ENCODE results near the gene SRPRA. TPM values are rescaled to one million over a fixed set of nuclear protein-coding genes. Genes with fewer than 3 reads are reported as not detected.
"Not testable (repeated sequence)": the region's sequence is repeated elsewhere in the genome, so short reads cannot be mapped to it uniquely, and the experiment has no call there.

SRPRA gene, protein sequence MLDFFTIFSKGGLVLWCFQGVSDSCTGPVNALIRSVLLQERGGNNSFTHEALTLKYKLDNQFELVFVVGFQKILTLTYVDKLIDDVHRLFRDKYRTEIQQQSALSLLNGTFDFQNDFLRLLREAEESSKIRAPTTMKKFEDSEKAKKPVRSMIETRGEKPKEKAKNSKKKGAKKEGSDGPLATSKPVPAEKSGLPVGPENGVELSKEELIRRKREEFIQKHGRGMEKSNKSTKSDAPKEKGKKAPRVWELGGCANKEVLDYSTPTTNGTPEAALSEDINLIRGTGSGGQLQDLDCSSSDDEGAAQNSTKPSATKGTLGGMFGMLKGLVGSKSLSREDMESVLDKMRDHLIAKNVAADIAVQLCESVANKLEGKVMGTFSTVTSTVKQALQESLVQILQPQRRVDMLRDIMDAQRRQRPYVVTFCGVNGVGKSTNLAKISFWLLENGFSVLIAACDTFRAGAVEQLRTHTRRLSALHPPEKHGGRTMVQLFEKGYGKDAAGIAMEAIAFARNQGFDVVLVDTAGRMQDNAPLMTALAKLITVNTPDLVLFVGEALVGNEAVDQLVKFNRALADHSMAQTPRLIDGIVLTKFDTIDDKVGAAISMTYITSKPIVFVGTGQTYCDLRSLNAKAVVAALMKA
- total RNA-seq (2012; rRNA removed), result 91.0 and 104 TPM in 2 replicates

DNA sequence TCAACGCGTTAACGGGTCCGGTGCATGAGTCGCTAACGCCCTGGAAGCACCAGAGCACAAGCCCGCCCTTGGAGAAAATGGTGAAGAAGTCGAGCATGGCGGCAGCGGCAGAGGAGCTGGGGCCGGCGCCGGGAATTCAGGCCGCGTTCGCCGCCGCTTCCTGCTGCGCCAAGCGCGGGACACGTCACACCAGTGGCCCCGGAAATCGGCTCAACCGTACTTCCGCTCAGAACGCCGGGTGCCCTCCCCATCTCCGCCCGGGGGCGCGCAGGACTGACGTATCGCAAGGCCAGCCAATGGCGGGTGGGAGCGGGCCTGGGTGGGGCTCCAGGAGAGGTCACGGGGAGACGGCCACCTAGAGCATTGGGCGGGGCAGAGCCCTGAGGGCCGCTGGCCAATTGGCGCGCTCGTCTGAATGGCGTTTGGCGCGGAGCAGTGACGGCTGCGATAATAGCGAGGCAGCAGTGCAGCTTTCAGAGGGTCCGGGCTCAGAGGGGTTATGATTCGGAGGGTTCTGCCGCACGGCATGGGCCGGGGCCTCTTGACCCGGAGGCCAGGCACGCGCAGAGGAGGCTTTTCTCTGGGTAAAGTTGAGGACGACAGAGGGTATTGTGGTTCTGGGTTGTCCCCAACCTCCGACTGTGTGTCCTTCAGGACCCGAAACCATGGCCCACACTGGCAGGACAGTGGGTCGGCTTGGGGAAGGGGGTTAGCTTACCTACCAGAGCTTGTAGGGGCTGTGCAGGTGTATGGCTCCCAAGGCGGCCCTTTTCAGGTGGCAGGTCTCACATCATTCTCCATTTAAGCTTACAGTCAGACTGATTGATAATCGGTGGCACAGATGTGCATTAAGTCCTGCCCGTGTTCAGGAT lies at the start of gene SRPRA, which contains the start of gene FOXRED1:
SRPRA (minus strand) TSS at position 188 of the 872 bp plus-strand sequence; CDS start at position 97, 91 bp downstream.
FOXRED1 (plus strand) TSS at position 447 of the 872 bp plus-strand sequence; CDS start at position 500, 53 bp downstream.
- H3K4me2 ChIP-seq (ENCODE audit: low read length), result peak within 1 kb of the TSS; percentile 91
- H3K9me3 ChIP-seq (replicated peaks; ENCODE audit: low read length), result no peaks in the 10 kb centered on the region
- H3K4me3 ChIP-seq (ENCODE audit: low read length), result peak within 1 kb of the TSS; percentile 95
- H3K36me3 ChIP-seq (ENCODE audit: insufficient read depth, low read length), result peaks cover 46% of the 10 kb centered on the region
- H3K27me3 ChIP-seq (ENCODE audit: control insufficient read depth, insufficient read depth, low read length), result no peaks in the 10 kb centered on the region
- peaks cover 13% of the 10 kb centered on the region for H3K4me1 ChIP-seq (ENCODE audit: control insufficient read depth, insufficient read depth, low read length)
- peak within 1 kb of the TSS; percentile 97 for H3K9ac ChIP-seq (ENCODE audit: low read depth, low read length)

DNA sequence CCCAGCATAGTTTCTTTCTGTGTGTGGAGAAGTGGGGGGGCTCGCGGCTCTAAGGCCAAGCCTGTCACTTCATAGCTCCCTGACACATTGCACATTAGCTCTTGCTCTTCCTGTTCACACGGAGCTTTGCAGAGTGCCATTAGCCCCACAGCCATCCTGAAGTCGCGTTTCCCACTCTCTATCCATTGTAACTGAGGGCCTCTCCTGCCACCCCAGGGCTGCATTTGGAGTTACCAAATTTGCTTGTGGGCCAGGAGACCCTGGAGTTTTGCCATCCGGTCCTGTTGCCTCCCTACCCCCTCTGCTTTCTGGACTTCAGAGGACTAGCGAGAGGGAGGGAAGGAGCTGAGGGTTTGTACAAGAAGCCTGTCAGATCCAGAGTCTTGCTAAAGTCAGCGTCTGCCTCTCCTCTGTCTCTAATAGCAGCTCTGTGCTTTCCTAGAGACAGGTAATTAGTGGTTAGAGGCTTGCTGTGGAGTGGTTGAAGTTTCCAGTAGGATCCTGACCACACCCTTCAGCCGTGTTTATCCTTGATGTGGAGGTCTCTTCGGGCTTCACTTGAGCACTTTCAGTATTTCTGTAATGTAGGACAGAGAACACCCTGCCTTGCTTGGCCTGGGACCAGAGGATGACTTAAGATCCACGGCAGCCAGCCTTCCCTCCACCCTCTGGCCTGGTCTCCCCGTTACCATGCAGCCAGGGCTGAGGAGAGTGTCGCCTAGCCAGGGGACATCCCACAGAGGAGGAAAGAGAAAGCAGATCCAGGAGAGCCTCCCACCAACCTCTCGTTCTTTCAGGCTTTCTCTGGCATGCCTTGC lies 49.3 kb upstream of the SRPRA start:
- peak overlapping the region; percentile 74 for H3K4me2 ChIP-seq (ENCODE audit: low read length)
- H3K4me3 ChIP-seq (ENCODE audit: low read length), result peak overlapping the region; percentile 37
- H3K36me3 ChIP-seq (ENCODE audit: insufficient read depth, low read length), result peaks cover 4% of the 10 kb centered on the region
- H3K9ac ChIP-seq (ENCODE audit: low read depth, low read length), result peak overlapping the region; percentile 46
- no peaks in the 10 kb centered on the region for H3K9me3 ChIP-seq (replicated peaks; ENCODE audit: low read length)
- no peaks in the 10 kb centered on the region for H3K27me3 ChIP-seq (ENCODE audit: control insufficient read depth, insufficient read depth, low read length)
- H3K4me1 ChIP-seq (ENCODE audit: control insufficient read depth, insufficient read depth, low read length), result peaks cover 27% of the 10 kb centered on the region

DNA sequence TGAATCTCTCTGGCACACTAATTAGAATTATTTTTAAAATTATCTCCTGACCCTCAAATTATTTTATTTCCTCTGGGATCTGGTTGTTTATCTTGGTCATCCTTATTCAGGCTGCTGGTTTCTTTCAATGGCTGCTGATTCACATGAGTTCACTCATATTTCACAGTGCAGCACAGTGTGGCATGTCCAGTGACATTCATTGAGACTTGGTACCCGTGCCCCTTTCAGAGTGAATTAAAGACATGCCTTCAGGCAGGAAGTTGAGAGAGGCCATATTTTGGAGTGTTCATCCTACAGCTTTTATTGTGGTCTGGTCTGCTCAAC lies 48.7 kb upstream of the SRPRA start:
- H3K9ac ChIP-seq (ENCODE audit: low read depth, low read length), result peak overlapping the region; percentile 46
- H3K4me2 ChIP-seq (ENCODE audit: low read length), result peak overlapping the region; percentile 74
- peaks cover 27% of the 10 kb centered on the region for H3K4me1 ChIP-seq (ENCODE audit: control insufficient read depth, insufficient read depth, low read length)
- H3K4me3 ChIP-seq (ENCODE audit: low read length), result peak overlapping the region; percentile 37
- no peaks in the 10 kb centered on the region for H3K27me3 ChIP-seq (ENCODE audit: control insufficient read depth, insufficient read depth, low read length)
- peaks cover 4% of the 10 kb centered on the region for H3K36me3 ChIP-seq (ENCODE audit: insufficient read depth, low read length)
- H3K9me3 ChIP-seq (replicated peaks; ENCODE audit: low read length), result no peaks in the 10 kb centered on the region

DNA sequence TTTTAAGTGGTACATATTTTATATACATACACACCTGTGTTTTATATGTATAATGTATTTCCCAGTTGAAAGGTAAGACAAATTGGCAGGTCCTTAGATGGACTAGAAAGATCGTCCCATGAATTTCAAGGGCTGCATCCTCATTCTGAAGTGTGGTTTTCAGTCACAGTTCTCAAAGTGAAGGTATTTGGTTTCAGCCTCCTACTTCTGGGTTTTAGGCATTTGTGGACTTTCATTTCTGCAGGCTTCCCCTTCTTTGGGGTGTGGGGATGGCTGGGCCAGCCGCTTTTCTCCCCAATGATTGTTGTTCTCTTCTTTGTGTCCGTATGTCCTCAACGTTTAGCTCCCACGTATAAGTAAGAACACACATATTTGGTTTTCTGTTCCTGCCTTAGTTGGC lies 45.1 kb upstream of the SRPRA start:
- Histone ChIP-seq H3K4me1 (ENCODE audit: control insufficient read depth, insufficient read depth, low read length) (peaks cover 22% of the 10 kb centered on the region), H3K27me3 (ENCODE audit: control insufficient read depth, insufficient read depth, low read length) (no peaks in the 10 kb centered on the region), H3K9me3 (replicated peaks; ENCODE audit: low read length) (no peaks in the 10 kb centered on the region), H3K9ac (ENCODE audit: low read depth, low read length) (no peak overlapping the region), H3K4me2 (ENCODE audit: low read length) (no peak overlapping the region), H3K36me3 (ENCODE audit: insufficient read depth, low read length) (peaks cover 10% of the 10 kb centered on the region), H3K4me3 (ENCODE audit: low read length) (no peak overlapping the region)

DNA sequence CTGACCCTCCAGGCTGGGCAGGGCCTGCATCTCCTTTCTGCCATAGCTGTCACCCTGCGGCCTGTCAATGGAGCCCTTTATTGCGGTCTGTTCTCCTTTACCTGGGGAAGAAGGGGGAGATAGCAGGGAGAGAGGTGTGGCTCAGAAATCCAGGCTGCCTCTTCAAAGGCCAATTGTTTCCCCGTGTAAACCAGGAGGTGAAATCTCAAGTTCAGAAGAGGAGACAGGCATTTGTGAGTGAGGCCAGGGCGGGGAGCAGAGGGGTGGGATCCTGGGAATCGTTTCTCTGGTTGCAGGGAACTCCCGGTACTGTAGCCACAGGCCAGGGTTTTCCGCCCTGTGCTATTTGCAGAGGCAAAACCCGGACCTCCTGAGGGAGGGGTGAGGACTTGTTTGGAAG lies 44.3 kb upstream of the SRPRA start:
- Histone ChIP-seq H3K9me3 (replicated peaks; ENCODE audit: low read length) (no peaks in the 10 kb centered on the region), H3K9ac (ENCODE audit: low read depth, low read length) (no peak overlapping the region), H3K4me1 (ENCODE audit: control insufficient read depth, insufficient read depth, low read length) (peaks cover 21% of the 10 kb centered on the region), H3K27me3 (ENCODE audit: control insufficient read depth, insufficient read depth, low read length) (no peaks in the 10 kb centered on the region), H3K36me3 (ENCODE audit: insufficient read depth, low read length) (peaks cover 10% of the 10 kb centered on the region), H3K4me3 (ENCODE audit: low read length) (no peak overlapping the region), H3K4me2 (ENCODE audit: low read length) (no peak overlapping the region)

DNA sequence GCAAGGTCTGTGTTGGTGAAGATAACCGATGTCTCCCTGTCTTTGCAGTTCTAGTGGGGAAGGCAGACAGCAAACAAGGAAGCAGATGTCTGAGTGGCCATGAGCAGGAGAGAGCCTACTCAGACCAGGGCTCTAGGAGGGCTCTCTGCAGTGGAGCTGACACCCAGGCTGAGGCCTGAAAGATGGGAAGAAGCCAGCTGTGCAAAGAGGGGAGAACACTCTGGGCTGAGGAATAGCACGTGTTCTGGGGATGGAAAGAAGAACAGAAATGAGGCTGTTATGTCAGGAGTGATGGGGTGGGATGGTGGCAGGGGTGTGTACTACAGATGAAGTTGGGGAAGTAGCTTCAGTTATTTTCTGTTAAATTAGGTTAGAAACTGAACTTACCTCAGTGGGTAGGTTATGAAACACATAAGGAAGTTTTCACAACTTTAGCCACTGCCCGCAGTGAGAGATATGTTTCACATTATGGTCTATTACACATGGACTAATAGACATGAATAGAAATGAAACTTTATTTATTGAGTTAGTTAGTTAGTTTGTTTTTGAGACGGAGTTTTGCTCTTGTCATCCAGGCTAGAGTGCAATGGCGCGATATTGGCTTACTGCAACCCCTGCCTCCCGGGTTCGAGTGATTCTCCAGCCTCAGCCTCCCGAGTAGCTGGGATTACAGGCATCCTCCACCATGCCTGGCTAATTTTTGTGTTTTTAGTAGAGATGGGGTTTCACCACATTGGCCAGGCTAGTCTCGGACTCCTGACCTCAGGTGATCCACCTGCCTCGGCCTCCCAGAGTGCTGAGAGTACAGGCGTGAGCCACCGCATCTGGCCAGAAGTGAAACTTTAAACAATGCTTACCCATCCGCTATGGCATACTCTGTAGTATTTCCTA lies 43.0 kb upstream of the SRPRA start:
- H3K9ac ChIP-seq (ENCODE audit: low read depth, low read length), result no peak overlapping the region
- peaks cover 14% of the 10 kb centered on the region for H3K4me1 ChIP-seq (ENCODE audit: control insufficient read depth, insufficient read depth, low read length)
- no peak overlapping the region for H3K4me3 ChIP-seq (ENCODE audit: low read length)
- H3K36me3 ChIP-seq (ENCODE audit: insufficient read depth, low read length), result peaks cover 10% of the 10 kb centered on the region
- H3K4me2 ChIP-seq (ENCODE audit: low read length), result no peak overlapping the region
- no peaks in the 10 kb centered on the region for H3K9me3 ChIP-seq (replicated peaks; ENCODE audit: low read length)
- H3K27me3 ChIP-seq (ENCODE audit: control insufficient read depth, insufficient read depth, low read length), result no peaks in the 10 kb centered on the region

DNA sequence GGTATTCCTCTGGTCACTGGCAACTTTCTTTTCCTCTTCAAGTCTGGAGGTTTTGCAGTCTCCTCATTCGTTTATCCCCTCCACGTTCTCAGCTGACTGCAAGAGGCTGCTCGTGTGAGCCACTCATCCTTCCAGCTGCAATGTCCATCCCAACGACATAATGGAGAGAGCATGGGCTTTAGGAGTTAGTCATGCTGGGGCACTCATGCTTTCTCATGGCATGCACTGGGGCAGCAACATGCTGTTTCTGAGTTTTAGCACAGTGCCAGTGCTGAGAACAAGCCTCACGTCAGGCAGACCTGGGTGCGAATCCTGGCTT lies 42.3 kb upstream of the SRPRA start:
- Histone ChIP-seq H3K4me3 (ENCODE audit: low read length) (no peak overlapping the region), H3K9me3 (replicated peaks; ENCODE audit: low read length) (no peaks in the 10 kb centered on the region), H3K27me3 (ENCODE audit: control insufficient read depth, insufficient read depth, low read length) (no peaks in the 10 kb centered on the region), H3K4me1 (ENCODE audit: control insufficient read depth, insufficient read depth, low read length) (peaks cover 14% of the 10 kb centered on the region), H3K9ac (ENCODE audit: low read depth, low read length) (no peak overlapping the region), H3K4me2 (ENCODE audit: low read length) (no peak overlapping the region), H3K36me3 (ENCODE audit: insufficient read depth, low read length) (peaks cover 10% of the 10 kb centered on the region)

DNA sequence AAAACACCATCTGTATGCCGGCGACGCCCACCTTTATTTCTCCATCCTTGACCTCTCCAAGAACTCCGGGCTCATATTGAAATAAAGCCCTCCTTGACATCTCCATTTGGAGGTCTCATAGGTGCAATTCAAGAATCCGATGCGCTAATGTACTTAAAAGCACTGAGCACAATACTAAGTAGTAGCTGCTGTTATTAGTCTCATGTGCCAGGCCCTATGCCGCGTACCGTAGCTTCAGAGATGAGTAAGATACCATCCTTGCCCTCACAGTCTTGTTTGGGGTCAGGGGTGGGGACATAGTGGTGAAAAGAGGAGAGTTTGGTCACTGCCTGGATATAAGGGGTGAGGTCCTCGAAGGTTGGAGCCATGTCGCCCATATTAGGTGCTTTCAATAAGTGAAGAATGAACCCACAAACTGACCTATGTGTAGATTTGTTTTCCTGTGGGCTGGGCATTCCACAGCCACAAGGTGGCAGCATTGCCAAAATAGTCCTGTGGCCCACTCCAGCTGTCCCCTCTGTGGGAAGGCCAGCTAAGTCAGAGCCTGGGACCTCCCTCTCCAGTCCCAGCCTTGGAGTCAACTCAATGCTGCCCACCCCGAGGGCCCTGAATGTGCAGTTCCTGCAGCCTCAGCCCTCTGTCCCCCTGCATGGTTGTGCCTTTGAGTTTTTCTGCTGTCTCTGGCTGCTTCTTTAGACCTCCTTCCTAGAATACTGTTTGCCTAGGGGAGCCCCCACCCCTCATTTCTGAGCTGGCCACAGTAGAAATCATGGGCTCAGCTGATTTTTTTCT lies 41.7 kb upstream of the SRPRA start:
- Histone ChIP-seq H3K4me2 (ENCODE audit: low read length) (no peak overlapping the region), H3K27me3 (ENCODE audit: control insufficient read depth, insufficient read depth, low read length) (no peaks in the 10 kb centered on the region), H3K9me3 (replicated peaks; ENCODE audit: low read length) (no peaks in the 10 kb centered on the region), H3K36me3 (ENCODE audit: insufficient read depth, low read length) (peaks cover 10% of the 10 kb centered on the region), H3K4me1 (ENCODE audit: control insufficient read depth, insufficient read depth, low read length) (peaks cover 14% of the 10 kb centered on the region), H3K9ac (ENCODE audit: low read depth, low read length) (no peak overlapping the region), H3K4me3 (ENCODE audit: low read length) (no peak overlapping the region)

DNA sequence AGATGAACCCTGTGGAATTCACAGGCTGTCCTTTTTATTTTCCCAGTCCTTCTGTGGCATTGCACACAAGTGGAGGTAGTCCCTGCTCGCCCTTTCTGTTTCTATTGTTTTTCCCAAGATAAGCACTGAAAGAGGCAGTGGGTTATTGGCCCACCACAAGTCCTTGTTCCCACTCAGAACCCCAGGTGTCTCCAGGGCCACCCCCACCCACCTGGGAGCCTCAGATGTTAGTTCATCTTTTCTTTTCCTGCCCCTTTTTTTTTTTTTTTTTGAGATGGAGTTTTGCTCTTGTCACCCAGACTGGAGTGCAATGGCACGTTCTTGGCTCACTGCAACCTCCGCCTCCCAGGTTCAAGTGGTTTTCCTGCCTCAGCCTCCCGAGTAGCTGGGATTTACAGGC lies 40.1 kb upstream of the SRPRA start:
- H3K4me2 ChIP-seq (ENCODE audit: low read length), result not testable (repeated sequence)
- H3K4me1 ChIP-seq (ENCODE audit: control insufficient read depth, insufficient read depth, low read length), result peaks cover 18% of the 10 kb centered on the region

DNA sequence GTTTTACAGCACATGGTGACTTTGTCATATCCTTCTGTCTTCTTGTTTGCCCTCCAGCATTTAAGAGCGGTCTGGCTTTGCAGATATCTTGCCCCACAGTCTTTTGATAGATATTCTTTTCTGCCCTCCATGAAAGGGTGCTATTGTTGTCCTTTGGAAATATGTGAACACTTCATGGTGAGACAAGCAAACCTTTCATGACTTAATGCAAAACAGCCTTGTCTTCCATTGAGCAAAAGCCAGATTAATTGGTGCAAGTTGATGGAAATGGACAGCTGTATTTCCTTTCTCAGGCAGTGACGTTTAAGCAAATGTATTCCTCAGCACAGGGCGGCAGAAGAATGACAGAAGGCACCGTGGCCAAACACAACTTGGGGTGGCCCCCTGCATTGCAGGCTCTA lies 39.6 kb upstream of the SRPRA start:
- no peaks in the 10 kb centered on the region for H3K9me3 ChIP-seq (replicated peaks; ENCODE audit: low read length)
- H3K27me3 ChIP-seq (ENCODE audit: control insufficient read depth, insufficient read depth, low read length), result no peaks in the 10 kb centered on the region
- peaks cover 5% of the 10 kb centered on the region for H3K36me3 ChIP-seq (ENCODE audit: insufficient read depth, low read length)
- H3K9ac ChIP-seq (ENCODE audit: low read depth, low read length), result no peak overlapping the region
- peaks cover 18% of the 10 kb centered on the region for H3K4me1 ChIP-seq (ENCODE audit: control insufficient read depth, insufficient read depth, low read length)
- H3K4me3 ChIP-seq (ENCODE audit: low read length), result no peak overlapping the region
- no peak overlapping the region for H3K4me2 ChIP-seq (ENCODE audit: low read length)

More for the DNA sequence above, 40.1 kb upstream of the SRPRA start:
- not testable (repeated sequence) for H3K27me3 ChIP-seq (ENCODE audit: control insufficient read depth, insufficient read depth, low read length); H3K9me3 ChIP-seq (replicated peaks; ENCODE audit: low read length); H3K4me3 ChIP-seq (ENCODE audit: low read length); H3K9ac ChIP-seq (ENCODE audit: low read depth, low read length); H3K36me3 ChIP-seq (ENCODE audit: insufficient read depth, low read length)

Measured in skeletal muscle satellite cell (primary cell).